ENCODE results near the gene SSH2.

Gene SSH2

GRCh38 chr17:29771546-29771945, 158.5 kb downstream of the SSH2 start:
- no peak for DNase-seq

GRCh38 chr17:29769225-29769624, 160.8 kb downstream of the SSH2 start:
- no peak for DNase-seq

GRCh38 chr17:29766796-29767327, 163.2 kb downstream of the SSH2 start:
- DNase-seq, result no peak

- no peak for DNase-seq
Measured at GRCh38 chr17:29764748-29765147, 165.3 kb downstream of the SSH2 start.

- DNase-seq, result no peak
Measured at GRCh38 chr17:29764217-29764616, 165.8 kb downstream of the SSH2 start.

- no peak for DNase-seq
Measured at GRCh38 chr17:29763273-29763672, 166.8 kb downstream of the SSH2 start.

- peak; percentile 94 for DNase-seq
Measured at GRCh38 chr17:29761040-29761761, 168.8 kb downstream of the SSH2 start.

GRCh38 chr17:29760279-29761039, 169.6 kb downstream of the SSH2 start:
- DNase-seq, result peak; percentile 63

- DNase-seq, result no peak
Measured at GRCh38 chr17:29758255-29758654, 171.8 kb downstream of the SSH2 start.

GRCh38 chr17:29757788-29758187, 172.2 kb downstream of the SSH2 start:
- DNase-seq, result peak; percentile 10

GRCh38 chr17:29753845-29754439, 176.1 kb downstream of the SSH2 start:
- no peak for DNase-seq

- no peak for DNase-seq
Measured at GRCh38 chr17:29749045-29749825, 180.8 kb downstream of the SSH2 start.

GRCh38 chr17:29748400-29748799, 181.6 kb downstream of the SSH2 start:
- DNase-seq, result no peak

- no peak for DNase-seq
Measured at GRCh38 chr17:29747660-29748059, 182.4 kb downstream of the SSH2 start.

- no peak for DNase-seq
Measured at GRCh38 chr17:29746669-29747068, 183.4 kb downstream of the SSH2 start.

GRCh38 chr17:29744121-29744520, 185.9 kb downstream of the SSH2 start:
- DNase-seq, result no peak

GRCh38 chr17:29742210-29742513, 187.9 kb downstream of the SSH2 start:
- no peak for DNase-seq

- DNase-seq, result no peak
Measured at GRCh38 chr17:29740017-29740416, 190.0 kb downstream of the SSH2 start.

- no peak for DNase-seq
Measured at GRCh38 chr17:29734640-29735039, 195.4 kb downstream of the SSH2 start.

- no peak for DNase-seq
Measured at GRCh38 chr17:29733166-29733565, 196.9 kb downstream of the SSH2 start.

- no peak for DNase-seq
Measured at GRCh38 chr17:29732613-29733012, 197.4 kb downstream of the SSH2 start.

GRCh38 chr17:29732209-29732608, 197.8 kb downstream of the SSH2 start:
- no peak for DNase-seq

- no peak for DNase-seq
Measured at GRCh38 chr17:29731589-29731929, 198.5 kb downstream of the SSH2 start.

Data from CD4-positive, alpha-beta T cell treated with Interferon gamma for 1 hour (primary cell).